NCI-H1092 treated with DMSO at 0.1 percent for 48 hours (cell line): ENCODE results near the gene ARL11.
A peak's percentile ranks its signal among the peaks of the same experiment; 100 is the strongest.

Source experiments
- DNase-seq: peaks from one replicate; lab custom pipeline; 2025; lab: John Stamatoyannopoulos, UW

ARL11 gene

DNA sequence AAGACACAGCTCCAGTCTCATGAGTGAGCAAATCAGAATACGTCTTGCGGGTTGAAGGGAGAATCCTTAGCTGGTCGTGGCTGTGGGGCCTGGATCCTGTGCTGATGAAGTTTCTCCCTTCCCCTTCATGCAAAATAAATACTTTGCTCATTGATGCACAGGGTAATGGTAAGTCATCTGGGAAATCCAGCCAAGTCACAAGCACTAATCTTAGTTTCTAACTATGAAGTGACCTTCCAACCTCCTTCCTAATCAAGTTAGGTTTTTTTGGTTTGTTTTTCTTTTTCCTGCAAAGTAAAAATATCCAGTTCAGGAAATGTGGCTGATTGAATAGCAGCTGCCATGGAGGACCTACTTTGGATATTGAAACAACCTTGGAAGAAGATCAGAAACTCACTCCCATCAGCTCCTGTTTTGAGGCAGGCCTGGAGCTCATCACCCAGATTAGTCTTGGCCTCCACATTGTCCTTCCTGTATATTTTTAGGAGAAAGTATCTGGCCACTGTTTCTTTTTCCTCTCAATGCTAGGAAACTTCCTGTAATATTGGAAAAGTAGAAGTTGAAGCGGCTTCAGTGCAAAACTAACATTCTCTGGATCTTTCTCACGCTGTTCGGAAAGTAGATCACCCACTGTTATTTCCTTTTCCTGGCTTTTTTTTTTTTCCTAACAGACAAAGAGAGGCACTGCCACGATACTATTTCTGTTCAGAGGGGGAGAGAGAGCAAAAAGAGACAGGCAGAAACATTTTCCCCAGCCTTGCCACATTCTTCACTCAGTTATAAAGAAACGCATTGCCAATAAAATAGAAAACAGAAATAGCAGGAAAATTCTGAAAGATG, 12.3 kb upstream of the ARL11 start:
- DNase-seq, result no peak

DNA sequence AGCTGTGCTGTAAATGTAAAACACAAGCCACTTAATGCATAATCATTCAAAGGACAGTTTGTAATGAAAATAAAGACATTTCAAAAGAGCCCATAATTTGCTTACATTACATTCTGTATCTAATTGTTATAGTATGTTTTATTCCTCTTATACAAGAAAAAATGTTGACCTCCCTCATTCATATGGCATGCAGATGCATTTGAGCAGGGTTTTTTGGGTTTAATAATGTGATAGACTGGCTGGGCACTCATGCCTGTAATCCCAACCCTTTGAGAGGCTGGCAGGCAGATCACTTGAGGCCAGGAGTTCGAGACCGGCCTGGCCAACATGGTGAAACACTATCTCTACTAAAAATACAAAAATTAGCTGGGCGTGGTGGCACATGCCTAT, 11.6 kb upstream of the ARL11 start:
- DNase-seq, result no peak

DNA sequence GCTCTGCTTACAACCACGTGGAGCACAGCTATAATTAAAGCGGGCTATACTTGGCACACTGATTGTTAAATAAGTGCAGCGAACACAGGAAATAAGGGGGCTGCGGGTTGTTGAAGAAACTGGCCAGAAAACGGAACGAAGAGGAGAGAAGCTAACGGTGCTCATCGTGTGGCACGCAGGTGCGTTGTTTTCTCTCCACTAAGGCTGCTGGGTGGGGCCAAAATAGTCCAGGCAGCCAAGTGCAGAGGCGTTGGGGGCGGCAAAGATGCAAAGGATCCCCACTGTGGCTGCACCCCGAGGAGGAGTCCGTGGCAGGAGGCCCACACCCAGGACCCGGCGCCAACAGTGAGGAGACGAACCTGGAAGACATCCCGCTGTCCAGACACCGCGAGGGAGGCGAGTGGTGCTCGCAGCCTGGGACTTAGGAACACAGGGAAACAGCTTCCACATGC, 8.1 kb upstream of the ARL11 start:
- peak; percentile 26 for DNase-seq

DNA sequence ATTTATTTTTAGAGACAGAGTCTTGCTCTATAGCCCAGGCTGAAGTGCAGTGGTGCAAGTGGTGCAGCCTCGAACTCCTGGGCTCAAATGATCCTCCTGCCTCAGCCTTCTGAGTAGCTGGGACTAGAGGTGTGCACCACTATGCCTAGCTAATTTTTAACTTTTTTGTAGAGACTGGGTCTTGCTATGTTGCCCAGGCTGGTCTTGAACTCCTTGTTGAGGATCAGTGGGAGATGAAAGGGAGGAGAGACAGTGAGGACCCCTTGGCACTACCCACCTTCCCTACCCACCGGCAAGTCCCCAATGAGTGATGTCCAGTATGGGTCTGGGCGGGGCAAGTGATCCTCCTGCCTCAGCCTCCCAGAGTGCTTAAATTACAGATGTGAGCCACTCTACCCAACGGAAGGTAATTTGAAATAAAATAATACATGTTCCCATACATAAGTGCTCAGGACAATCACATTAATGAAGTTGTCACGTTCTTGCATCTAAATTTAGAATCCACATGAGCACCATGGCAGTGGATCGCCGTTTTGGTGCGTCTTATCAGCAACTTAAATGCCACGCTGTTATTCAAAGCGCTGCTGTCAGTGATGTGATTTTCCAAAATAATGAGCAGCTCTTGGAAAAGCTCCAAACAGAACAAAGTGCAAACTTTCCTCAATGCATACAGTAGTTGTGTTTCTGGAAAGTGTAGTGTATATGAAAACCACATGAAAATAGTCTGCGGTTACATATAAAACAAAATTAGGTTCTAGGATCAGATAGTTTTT, 5.9 kb upstream of the ARL11 start:
- no peak for DNase-seq

DNA sequence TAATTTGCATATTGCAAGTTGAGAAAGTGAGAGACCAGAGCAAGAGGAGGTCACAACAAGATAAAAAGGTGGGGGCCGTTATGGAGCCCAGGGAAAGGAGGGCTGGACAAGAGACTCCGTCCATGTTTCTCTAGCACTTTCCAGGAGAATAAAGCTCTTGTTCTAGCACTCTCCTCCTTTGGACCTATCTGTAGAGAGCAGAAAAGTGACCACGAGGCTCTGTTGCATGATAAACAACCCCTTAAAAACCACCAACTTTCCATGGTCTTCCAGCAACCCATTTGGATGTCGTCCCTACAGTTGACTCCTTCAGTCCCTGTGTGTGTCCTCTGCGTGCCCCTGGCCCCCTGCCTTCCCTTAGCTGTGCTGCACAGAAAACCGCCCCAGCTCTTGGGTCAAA, 4.1 kb upstream of the ARL11 start:
- DNase-seq, result no peak

DNA sequence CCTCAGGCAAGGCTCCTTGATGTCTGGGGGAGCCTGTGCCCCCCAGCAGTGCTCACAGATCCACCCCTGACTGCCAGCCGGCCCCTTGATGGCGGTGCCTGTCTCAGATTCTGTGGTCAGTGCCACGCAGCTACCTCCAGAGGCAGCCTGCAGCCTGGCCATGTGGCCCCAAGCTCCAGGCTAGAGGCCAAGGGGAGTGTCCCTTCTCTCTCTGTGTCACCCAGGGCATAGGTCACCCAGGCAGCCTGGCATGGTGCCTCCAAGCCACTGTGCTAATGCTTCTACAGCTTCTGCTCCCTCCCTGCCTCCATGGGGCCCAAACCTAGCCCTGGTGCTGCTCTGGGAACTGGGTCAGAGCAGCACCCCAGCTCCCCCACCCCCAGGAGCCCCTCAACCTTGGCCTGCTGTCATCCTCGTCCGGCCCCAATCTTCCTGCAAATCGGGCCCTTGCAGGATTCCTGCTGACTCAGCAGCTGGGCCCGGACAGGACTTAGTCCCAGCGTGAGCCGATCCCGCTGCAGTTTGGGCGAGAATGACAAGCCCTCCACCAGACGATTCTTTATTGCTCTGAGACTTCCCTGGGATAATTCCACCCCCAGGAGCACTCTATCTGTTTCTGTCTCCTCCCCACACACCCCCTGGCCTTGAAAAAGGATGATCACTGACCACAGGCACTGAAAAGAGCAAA, 2.8 kb upstream of the ARL11 start:
- DNase-seq, result no peak

DNA sequence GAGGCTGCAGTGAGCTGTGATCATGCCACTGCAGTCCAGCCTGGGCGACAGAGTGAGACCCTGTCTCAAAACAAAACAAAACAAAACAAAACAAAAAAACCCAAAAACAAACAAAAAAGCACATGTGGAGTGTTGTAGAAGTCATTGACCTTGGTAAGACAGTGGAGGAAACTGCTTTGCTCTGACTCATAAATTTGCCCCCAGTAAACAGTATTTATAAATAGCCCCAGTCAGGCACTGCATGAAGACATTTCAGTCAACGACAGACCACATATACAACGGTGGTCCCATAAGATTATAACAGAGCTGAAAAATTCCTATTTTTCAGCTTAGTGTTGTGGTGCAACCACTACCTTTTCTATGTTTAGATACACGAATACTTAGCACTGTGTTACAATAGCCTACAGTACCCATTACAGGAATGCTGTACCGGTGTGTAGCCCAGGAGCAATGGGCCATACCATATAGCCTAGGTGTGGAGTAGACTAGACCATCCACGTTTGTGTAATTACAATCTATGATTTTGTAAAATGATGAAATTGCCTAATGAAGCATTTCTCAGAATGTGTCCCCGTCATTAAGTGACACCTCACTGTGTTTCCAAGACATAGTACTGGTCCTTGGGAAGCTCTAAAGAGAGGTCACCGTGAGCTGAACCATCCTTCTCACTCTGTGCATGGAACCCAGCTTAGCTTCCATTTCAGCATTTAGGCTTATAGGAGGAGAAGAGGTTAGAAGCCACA, 1.1 kb downstream of the ARL11 start:
- no peak for DNase-seq

DNA sequence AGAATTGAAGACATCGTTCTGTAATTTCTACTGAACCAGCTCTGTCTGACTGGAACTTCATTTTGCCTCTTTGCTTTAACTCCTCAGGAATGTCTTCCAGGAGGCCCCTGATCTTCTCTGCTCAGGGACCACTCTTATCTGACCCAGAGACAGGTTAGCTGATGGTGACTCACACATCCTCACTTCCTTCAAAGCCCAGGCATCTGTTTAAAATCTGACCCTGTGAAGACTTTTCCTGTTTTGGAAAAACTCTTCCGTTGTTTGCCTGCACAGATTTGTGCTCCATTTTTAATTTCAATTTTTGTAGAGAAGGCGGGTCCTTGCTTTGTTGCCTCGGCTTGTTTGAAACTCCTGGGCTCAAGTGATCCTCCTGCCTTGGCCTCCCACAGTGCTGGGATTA, 1.6 kb downstream of the ARL11 start:
- no peak for DNase-seq

DNA sequence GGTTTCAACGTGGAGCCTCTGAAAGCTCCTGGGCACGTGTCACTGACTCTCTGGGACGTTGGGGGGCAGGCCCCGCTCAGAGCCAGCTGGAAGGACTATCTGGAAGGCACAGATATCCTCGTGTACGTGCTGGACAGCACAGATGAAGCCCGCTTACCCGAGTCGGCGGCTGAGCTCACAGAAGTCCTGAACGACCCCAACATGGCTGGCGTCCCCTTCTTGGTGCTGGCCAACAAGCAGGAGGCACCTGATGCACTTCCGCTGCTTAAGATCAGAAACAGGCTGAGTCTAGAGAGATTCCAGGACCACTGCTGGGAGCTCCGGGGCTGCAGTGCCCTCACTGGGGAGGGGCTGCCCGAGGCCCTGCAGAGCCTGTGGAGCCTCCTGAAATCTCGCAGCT, 2.3 kb downstream of the ARL11 start:
- no peak for DNase-seq

DNA sequence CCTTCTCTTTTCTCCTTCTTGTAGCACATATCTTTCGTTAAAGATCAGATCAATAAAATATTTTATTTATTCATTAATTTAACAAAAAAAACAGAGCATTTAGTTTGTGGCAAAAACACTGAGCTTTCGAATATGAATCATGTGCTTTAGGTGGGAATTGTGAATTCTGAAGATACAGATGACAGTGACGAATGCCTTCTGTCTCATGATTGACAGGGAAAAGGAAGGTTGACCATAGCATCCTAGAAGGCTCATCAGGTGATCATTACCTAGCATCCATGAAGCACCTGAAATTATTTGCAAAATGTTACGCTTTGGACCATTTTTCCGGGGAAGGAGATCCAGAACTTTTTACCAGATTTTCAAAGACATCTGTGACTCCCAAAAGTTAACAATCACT, 3.8 kb downstream of the ARL11 start:
- no peak for DNase-seq

DNA sequence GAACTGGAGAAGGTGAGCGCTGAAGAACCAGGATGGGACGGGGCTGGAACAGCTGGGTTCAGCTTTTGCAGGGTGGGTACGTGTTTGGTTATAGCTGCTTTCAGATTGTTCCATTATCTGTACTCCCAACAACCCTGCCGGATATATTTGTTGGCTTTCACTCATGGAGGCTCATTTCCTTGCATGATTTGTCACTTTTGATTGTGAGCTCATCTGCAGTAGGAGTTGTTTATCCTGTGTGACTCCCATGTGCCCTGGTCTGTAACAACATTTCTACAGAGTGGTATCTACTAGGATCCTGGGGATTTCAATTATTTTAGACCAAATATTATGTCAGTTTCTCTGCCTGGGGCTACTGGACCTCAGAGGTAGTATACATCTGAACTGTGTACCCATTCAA, 5.4 kb downstream of the ARL11 start:
- no peak for DNase-seq

DNA sequence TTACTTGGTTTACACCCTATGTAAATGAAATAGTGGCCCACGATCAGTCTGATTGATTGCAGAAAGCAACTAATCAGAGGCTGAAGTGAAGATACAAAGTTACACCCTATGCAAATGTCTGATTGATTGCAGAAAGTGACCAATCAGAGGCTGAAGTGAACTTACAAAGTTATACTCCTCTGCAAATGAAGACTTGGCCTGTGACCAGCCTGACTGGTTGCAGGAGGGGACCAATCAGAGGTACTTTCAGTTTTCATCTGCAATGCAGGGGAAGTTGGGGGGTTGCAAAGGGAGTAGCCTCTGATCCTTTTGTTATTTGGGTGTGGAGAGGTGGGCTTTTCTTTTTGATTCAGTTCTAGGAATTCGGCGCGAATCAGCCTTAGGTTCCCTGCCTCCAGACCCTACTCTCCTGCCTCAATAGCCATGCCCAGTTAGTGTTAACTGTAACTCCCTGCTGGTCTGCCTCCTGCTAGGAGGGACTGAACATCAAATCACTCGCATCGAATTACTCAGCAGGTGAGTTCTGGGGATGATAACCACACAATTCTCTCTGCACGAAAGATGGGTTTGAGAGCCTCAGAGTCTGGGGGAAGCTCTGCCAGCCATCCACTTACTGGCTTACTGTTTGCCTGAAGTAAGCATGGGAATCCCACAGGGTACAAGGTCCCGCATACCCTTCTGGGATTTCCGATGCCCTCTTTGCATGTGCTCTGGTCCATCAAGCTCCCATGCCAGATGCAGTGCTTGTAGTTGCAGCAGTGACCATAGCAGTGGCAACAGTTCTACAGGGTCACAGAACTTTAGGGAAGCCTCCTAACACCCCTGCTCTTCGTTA, 7.5 kb downstream of the ARL11 start:
- DNase-seq, result no peak

DNA sequence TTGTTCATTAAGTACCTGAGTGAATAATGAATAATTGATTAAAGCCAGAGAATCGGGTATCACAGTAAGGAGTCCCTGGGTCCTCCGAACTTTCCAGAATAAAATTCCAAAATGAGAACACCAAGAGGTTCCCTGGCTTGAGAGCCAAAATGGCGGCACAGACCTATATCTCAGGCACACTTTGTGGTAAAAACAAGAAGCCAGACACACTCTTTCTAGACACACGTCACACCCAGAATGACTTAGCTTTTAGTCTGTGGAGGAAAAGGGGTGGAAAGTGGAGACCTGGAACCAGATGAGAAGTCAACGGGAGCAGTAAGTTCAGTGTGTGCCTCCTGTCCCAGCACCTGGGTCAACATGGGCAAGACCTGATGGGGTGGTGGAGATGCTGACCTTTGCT, 8.4 kb downstream of the ARL11 start:
- DNase-seq, result no peak

DNA sequence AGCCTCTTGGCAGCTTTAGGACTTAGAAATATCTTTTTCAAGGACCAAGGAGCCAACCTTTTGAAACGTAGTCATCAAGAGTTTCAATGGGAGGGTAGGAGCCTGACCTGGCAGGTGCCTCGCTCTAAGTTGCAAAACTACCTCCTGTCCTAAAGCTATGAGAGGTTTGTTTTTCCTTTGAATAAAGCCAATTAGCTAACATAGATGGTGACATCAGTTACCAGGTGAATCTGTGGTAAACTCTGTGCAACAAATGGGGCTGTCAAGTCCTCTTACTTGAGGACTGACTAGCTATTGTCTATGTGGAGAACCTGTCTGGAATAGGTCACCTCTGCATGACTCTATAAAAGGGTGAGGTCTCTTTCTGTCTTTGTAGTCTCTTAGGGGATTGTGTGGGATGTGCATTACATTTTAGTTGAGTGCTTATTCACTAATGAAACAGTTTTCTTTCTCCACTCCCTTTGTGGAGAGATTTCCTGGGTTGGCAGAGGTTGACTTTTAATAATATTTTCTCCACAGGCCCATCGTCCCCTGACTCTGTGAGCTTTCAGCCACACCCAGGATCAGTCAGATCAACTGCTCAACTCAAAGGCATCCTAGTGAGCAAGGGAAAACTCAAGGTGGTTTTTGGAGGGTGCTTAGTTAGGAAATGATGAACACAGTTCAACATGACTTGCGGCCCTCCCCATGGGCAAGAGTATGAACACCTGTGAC, 9.9 kb downstream of the ARL11 start:
- DNase-seq, result no peak

DNA sequence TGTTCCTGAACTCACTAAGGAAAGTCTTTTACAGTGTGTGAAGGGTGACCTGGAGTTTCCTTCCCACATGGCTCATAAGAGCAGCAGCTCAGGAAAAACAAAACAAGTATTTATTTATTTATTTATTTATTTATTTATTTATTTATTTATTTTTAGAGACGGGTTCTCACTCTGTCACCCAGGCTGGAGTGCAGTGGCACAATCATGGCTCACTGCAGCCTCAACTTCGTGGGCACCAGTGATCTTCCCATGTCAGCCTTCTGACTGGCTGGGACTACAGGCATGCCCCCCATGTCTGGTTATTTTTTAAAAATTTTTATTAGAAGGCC, 10.4 kb downstream of the ARL11 start:
- no peak for DNase-seq

DNA sequence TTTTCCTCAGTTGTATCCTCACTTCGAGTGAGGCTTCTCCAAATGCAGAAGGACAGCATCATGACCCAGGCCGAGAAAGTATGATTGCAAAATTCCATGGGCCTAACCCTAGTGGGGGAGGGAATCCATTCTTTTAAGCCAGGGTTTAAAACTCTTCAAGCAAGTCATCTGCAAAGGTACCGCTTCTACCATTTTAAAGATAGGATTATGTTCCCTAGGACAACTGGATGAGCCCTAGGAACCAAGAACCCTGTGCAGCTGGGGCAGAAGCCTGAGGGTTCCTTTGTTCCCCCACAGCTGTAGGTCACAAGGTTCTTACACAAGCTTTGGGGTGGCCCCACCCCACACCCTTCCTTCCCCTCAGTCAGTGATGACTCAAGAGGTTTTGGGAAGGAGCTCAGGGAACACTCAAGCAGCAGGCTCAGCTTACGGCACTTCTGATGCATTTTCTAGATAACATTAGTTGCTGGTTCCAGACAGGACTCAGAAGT, 13.5 kb downstream of the ARL11 start:
- DNase-seq, result no peak

DNA sequence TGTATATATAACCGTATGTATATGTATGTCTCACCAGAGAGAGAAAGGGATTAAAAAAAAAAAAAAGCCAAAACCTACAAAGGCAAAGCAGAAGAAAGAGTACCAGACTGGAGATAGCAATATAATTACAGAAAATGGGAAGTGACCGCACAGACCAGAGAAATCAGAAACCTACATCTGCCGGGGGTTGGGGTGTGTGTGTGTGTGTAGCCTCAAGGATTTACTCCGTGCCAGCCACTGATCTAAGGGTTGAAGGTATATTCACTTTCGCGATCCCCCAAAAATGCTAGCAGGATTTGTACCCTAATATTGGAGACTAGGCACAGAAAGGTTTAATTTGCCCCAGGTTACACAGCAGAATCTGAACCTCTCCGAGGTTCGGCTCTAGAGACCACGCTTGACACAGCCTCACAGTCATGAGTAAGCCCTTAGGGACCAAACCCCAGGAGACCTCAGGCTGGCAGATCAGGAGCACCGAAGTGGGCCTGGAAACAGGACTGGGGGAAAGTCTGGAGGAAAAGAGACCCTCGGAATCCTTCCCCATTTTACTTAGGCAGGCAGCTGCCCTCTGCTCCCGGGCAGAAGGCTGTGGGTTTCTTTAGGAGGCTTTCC, 14.8 kb downstream of the ARL11 start:
- no peak for DNase-seq

DNA sequence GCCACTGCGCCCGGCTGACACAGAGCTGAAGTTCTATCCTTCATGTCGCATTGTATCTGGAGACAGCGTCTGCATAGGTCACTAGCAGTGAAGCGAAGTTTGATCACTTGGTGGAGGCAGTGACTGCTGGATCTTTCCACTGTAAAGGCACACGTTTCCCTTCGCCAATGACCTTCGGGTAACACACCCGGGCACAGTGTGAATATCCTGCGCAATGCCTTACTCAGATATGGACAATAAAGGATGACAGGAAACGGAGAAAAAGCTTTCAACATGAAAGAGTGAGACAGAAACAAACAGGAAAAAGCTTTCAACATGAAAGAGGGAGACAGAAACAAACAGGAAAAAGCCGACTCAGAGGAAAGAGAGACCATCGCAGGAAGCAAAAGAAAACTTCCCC, 17.1 kb downstream of the ARL11 start:
- no peak for DNase-seq

DNA sequence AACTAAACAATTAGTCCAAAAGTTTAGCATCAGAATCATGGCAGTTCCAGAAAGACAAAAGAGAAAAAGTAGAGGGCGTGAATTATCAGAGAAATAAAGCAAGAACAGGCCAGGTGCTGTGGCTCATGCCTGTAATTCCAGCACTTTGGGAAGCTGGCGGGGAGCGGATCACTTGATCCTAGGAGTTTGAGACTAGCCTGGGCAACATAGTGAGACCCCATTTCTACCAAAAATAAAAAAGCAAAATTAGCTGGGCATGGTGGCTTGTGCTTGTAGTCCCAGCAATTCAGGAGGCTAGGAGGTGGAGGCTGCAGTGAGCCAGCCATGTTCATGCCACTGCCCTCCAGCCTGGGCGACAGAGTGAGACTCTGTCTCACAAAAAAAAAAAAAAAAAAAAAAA, 18.4 kb downstream of the ARL11 start:
- no peak for DNase-seq
